ENCODE data around the gene TMEM106C.

DNA sequence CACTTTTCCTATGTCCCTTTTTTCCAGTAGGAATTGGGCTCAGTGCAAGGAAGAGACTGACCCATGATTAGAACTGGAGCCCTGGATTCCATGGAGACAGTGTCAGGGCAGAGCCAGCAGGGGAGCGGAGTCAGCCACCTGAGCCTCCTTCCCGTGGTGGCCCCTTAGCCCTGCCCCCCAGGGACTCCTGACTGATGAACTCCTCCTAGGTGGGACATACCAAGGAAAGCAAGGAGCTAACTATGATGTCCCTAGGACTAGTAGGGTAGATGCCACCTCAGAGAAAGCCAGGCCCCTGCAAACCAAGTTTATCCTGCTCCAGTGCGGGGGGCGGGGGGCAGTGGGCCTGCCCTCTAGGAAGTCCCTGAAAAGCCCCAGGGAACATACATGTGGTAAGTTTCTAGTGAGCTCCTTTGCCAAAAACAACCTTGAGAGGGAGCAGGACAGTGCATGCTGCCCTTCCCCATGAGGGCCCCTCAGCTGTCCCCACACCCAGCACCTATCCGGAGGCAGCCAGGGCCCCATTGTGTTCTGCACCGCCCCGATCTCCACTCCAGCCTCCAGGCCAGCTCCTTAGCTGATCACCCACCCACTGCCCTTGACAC, 47.1 kb downstream of the TMEM106C start:
- no peak for TF ChIP-seq POLR2A (IDR thresholded peaks at IDR 0.05; ENCODE audit: low read depth)
- TF ChIP-seq, protein P1, sequence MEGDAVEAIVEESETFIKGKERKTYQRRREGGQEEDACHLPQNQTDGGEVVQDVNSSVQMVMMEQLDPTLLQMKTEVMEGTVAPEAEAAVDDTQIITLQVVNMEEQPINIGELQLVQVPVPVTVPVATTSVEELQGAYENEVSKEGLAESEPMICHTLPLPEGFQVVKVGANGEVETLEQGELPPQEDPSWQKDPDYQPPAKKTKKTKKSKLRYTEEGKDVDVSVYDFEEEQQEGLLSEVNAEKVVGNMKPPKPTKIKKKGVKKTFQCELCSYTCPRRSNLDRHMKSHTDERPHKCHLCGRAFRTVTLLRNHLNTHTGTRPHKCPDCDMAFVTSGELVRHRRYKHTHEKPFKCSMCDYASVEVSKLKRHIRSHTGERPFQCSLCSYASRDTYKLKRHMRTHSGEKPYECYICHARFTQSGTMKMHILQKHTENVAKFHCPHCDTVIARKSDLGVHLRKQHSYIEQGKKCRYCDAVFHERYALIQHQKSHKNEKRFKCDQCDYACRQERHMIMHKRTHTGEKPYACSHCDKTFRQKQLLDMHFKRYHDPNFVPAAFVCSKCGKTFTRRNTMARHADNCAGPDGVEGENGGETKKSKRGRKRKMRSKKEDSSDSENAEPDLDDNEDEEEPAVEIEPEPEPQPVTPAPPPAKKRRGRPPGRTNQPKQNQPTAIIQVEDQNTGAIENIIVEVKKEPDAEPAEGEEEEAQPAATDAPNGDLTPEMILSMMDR (IDR thresholded peaks at IDR 0.05), result no peak
